GM21528 (cell line): ENCODE data around the gene TCOF1.

Source experiments
- ATAC-seq: cut with Tn5 transposase; IDR thresholded peaks from one replicate; pipeline ENCODE4 v1.9.1; 2021; ENCODE audit warnings: mild to moderate bottlenecking, moderate library complexity; ENCODE audit not compliant: unreplicated experiment, low FRiP score

The TCOF1 gene

DNA sequence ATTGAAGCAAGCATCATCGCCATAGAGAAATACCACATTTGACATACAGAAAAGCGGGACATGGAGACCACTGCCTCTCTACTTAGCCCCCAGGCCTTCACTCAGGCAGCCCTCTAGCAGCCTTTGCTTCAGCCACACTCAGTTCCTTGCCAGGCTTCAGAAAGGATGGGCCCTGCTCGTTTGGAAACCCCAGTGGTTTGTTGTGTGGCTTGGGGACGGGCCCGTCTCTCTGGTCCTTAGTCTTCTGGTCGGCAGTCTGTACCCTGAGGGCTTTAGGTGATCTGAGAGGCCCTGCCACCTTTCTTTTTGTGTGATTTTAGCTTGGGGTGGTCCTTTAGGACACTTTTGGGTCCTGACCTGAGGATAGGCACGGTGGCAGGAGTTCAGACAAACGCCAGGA lies 33.7 kb upstream of the TCOF1 start:
- no peak for ATAC-seq

DNA sequence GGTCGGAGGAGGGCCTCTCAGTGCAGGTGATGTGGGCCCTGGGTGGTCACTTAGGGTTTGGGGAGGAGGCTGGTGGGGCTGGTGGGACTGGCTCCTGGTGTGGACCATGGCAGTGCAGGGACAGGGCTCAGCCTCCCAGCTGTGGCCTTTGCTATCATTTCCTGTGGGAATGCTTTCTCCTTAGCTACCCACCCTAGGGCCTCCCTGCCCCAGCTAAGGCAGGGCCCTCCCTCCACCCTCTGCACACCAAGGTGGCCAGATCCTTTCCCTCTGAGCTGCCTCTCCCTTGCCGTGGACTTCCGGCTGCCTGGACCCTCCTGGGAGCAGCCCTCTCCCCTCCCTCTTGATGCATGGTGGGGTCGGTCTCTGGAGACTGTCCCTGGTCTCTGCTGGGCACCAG lies 32.1 kb upstream of the TCOF1 start:
- ATAC-seq, result no peak

GRCh38 chr5:150326707-150327106 lies 30.8 kb upstream of the TCOF1 start:
- no peak for ATAC-seq

- ATAC-seq, result no peak
These were observed 30.4 kb upstream of the TCOF1 start for GRCh38 chr5:150327139-150327538.

DNA sequence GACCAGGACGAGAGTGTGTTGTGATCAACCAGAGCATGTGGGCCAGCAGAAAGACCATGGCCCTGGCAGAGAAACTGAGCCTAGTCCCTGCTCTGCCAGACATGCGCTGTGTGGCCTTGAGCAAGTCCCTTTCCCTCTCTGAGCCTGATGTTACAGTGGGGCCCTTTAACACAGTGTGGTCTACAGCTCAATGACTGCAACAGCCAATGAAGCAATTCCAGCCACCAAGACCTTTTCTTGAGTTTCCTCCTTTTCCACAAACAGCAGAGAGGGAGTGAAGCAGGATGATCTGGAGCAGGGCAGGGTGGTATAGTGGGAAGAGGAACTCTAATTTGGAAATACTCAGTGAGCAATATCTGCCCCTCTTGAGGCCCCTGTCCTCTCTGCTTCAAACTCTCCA lies 29.0 kb upstream of the TCOF1 start:
- ATAC-seq, result no peak

GRCh38 chr5:150329038-150329437 lies 28.5 kb upstream of the TCOF1 start:
- no peak for ATAC-seq

- ATAC-seq, result no peak
These were observed 27.3 kb upstream of the TCOF1 start for GRCh38 chr5:150329881-150330876.

GRCh38 chr5:150333400-150333799 lies 24.1 kb upstream of the TCOF1 start:
- ATAC-seq, result no peak

DNA sequence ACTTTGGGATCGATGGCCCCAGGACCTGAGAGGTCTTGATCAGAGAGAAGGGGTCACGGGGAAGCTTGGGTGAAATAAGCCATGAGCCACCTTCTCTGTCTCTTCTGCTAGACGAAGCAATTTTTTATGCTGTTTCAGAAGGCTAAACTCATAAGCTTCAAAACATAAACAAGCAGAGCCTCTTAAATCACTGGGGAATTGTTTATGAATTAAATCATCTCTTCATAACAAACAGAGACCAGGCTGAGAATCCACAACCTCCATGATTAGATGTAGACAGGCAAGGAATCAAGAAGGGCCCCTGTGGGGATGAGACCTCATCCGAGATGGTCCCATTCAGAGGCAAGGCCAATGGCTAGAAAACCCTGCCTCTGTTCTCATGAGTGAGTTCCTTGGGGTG lies 21.7 kb upstream of the TCOF1 start:
- ATAC-seq, result no peak

GRCh38 chr5:150338546-150338945 lies 19.0 kb upstream of the TCOF1 start:
- ATAC-seq, result no peak

DNA sequence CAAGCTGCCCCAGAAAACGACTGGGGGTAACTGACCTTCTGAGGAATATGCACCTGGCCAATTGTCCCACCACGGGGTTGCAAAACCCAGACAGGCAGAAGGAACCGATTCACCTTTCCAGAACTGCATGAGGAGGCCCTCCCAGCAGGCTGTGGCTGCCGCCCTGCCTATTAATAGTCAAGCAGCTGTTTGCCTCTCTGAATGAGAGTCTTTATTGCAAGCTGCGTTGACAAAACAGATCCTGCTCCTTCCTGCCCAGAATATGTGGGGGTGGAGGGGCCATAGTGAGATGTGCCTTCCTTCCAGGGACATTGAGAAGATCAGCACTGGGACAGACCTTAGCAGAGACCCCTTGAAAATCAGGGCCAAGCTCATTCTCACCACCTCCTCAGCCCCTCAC lies 18.3 kb upstream of the TCOF1 start:
- ATAC-seq, result no peak

DNA sequence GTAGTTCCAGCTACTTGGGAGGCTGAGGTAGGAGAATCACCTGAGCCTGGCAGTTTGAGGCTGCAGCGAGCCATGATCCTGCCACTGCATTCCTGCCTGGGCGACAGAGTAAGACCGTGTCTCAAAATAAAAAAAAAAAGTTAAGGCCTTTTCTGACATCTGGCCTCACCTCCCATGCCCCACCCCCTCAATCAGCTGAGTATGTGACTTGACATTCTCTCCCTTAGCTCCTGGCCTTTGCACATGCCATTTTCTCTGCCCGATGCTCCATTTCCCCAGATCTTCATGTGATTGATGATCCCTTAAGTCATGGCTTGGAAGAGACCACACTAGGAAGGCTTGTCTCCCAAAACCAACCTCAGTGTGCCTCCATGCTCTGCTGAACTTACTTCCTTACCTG lies 17.7 kb upstream of the TCOF1 start:
- no peak for ATAC-seq

- ATAC-seq, result no peak
These were observed 16.8 kb upstream of the TCOF1 start for GRCh38 chr5:150340614-150341255.

DNA sequence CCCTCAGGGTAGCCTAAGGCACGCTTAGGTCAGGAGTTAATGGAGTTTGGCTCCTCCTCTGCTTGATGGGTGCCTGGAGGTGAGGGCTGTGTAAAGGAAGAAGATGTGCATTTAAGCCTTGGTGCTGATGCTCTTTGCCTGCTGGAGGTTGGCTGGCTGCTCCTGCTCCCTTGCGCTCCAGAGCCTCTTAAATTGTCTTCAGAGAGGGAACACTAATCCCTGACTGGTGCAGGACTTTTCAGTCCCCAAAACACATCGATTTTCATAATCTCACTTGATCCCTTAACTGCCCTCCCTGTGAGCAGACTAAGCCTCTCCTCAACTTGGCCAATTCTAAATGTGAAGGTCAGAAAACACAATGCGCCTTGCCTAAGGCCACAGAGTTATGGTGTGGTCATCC lies 16.2 kb upstream of the TCOF1 start:
- ATAC-seq, result no peak

GRCh38 chr5:150341989-150342388 lies 15.5 kb upstream of the TCOF1 start:
- no peak for ATAC-seq

- ATAC-seq, result no peak
These were observed 14.9 kb upstream of the TCOF1 start for GRCh38 chr5:150342583-150342982.

DNA sequence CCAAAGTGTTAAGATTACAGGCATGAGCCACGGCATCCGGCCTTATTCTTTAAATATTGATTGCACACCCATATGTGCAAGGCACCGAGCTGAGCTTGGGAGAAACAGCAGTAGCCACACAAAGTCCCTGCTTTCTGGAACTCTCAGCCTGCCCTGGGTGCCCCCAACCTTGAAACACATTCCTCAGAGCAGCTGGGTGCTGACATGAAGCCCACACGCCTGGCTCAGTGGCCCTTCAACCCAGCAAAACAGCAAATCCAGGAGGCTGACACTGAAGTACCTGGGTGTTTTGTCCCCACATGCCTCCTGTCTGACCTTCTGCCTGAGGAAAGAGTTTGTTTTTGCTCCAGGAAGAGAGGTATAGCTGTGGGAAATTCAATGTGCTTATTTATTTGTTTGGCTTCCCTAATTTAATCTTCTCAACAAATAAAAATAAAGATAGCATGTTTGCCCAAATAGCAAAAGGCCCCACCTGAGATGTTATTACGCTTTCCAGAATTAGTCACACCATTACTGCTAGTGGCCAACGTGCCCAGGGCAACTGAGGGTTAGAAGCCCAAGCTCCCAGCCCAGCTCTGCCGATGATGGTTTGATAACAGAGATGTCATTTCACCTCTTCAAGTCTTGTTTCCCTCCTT lies 13.4 kb upstream of the TCOF1 start:
- ATAC-seq, result no peak

DNA sequence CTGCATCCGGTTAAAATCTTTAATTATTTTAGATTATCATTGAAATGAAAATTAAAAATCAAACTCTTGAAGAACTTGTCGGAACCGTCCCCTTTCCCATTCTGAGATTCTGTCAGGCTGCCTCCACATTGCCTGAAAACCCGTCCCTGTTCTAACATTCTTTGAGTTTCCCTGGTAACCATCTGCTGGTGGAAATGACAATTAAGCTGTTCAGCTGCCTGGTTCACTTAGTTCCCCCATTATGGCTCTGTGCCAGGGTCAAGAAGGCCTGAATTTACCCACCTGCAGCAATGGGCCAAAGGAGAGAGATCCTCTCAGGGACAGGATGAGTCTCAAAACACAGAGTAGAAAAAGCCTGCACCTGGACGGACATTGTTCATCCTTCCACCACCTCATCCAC lies 11.8 kb upstream of the TCOF1 start:
- ATAC-seq, result no peak

- ATAC-seq, result no peak
These were observed 10.9 kb upstream of the TCOF1 start for GRCh38 chr5:150346592-150346991.

DNA sequence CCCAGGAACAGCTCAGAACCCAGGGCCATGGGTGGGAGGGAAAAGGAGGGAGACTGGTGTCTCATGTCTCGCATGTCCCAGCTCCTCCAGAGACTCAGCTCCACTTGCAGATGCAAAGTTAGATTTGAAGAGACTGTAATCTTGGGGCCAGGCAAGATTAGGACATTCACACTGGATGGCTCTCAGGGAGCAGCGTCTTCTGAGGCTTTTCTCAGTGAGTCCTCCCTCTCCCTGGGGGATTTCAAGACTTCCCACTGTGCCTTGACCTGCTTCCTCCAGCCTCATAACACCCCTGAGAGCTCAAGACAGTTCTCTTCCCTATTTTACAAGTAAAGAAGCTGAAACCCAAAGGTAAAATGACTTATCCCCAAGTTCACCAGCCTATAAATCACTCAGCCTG lies 10.5 kb upstream of the TCOF1 start:
- ATAC-seq, result no peak

GRCh38 chr5:150347451-150347850 lies 10.0 kb upstream of the TCOF1 start:
- ATAC-seq, result no peak
